ENCODE measurements around the gene IYD. TPM values are rescaled to one million over a fixed set of nuclear protein-coding genes. Genes with fewer than 3 reads are reported as not detected.

IYD gene
- total RNA-seq (2.3 TPM), polyA plus RNA-seq (ENCODE audit: insufficient read depth, low read depth, low replicate concordance) (6.0 TPM)
- long read RNA-seq, donor 1 = 0 reads
- long read RNA-seq, donor 2, full-length matches to known transcripts = 2 of 2 reads
- long read RNA-seq, donor 2, partial matches to known transcripts = 0 of 2 reads
- long read RNA-seq, donor 2, other reads (novel, unspliced or antisense) = 0 of 2 reads
- long read RNA-seq, donor 3, full-length matches to known transcripts = 3 of 3 reads
- long read RNA-seq, donor 3, partial matches to known transcripts = 0 of 3 reads
- long read RNA-seq, donor 3, other reads (novel, unspliced or antisense) = 0 of 3 reads
- long read RNA-seq, donor 4, full-length matches to known transcripts = 1 of 1 reads
- long read RNA-seq, donor 4, partial matches to known transcripts = 0 of 1 reads
- long read RNA-seq, donor 4, other reads (novel, unspliced or antisense) = 0 of 1 reads
- long read RNA-seq, donor 5 = 0 reads
- long read RNA-seq, donor 6 = 0 reads
- long read RNA-seq, donor 7 = 0 reads
- long read RNA-seq, donor 8, partial matches to known transcripts = 0 of 1 reads
- long read RNA-seq, donor 8, other reads (novel, unspliced or antisense) = 0 of 1 reads
- long read RNA-seq, donor 9 = 0 reads
- long read RNA-seq, donor 10, full-length matches to known transcripts = 1 of 1 reads
- long read RNA-seq, donor 10, partial matches to known transcripts = 0 of 1 reads
- long read RNA-seq, donor 10, other reads (novel, unspliced or antisense) = 0 of 1 reads

GRCh38 chr6:150368762-150369161 lies at the start of gene IYD:
Gene IYD (plus strand): TSS chr6:150369012. CDS start chr6:150369032, 20 bp downstream.
- no peaks in the 10 kb centered on the region for H3K27me3 ChIP-seq (ENCODE audit: control insufficient read depth, insufficient read depth, low read length)
- intact Hi-C loops (cut with DNase I) = no loop called here
- DNase-seq = peak in 1 of 5 donors; percentile 54
- H3K4me3 ChIP-seq (ENCODE audit: low read length in 3 of 3) = peak within 1 kb of the TSS in 2 of 3 donors; percentile 47 to 63
- H3K36me3 ChIP-seq (ENCODE audit: control insufficient read depth in 2 of 3, insufficient read depth in 3 of 3, low read length in 3 of 3) = no peaks in the 10 kb centered on the region
- peak within 1 kb of the TSS; percentile 54 to 59 for H3K27ac ChIP-seq (ENCODE audit: low read depth in 2 of 2, low read length in 2 of 2)
- H3K4me1 ChIP-seq (ENCODE audit: control insufficient read depth in 2 of 3, insufficient read depth in 2 of 3, low read depth in 1 of 3, low read length in 3 of 3) = peaks cover 0 to 9% (median 9%) of the 10 kb centered on the region in 3 donors
- H3K9me3 ChIP-seq (ENCODE audit: control insufficient read depth in 2 of 3, insufficient read depth in 1 of 3, low read length in 3 of 3) = no peaks in the 10 kb centered on the region
- H3K9ac ChIP-seq (ENCODE audit: low read length in 3 of 3) = peak within 1 kb of the TSS in 1 of 3 donors; percentile 20
- no peak for FAIRE-seq
- no peak for TF ChIP-seq CTCF (IDR thresholded peaks at IDR 0.05; ENCODE audit: borderline replicate concordance, extremely low read depth, insufficient read depth)

GRCh38 chr6:150319924-150320323 lies 48.9 kb upstream of the IYD start:
- intact Hi-C loops (cut with DNase I) = no loop called here
- Histone ChIP-seq H3K9ac (ENCODE audit: low read length in 3 of 3) (no peak overlapping the region), H3K4me1 (ENCODE audit: control insufficient read depth in 2 of 3, insufficient read depth in 2 of 3, low read depth in 1 of 3, low read length in 3 of 3) (no peaks in the 10 kb centered on the region), H3K36me3 (ENCODE audit: control insufficient read depth in 2 of 3, insufficient read depth in 3 of 3, low read length in 3 of 3) (no peaks in the 10 kb centered on the region), H3K9me3 (ENCODE audit: control insufficient read depth in 2 of 3, insufficient read depth in 1 of 3, low read length in 3 of 3) (peaks cover 0 to under 1% (median 0%) of the 10 kb centered on the region in 3 donors), H3K27me3 (ENCODE audit: control insufficient read depth, insufficient read depth, low read length) (no peaks in the 10 kb centered on the region), H3K4me3 (ENCODE audit: low read length in 3 of 3) (no peak overlapping the region), H3K27ac (ENCODE audit: low read depth in 2 of 2, low read length in 2 of 2) (no peak overlapping the region)
- no peak for TF ChIP-seq CTCF (IDR thresholded peaks at IDR 0.05; ENCODE audit: borderline replicate concordance, extremely low read depth, insufficient read depth)
- DNase-seq = no peak
- no peak for FAIRE-seq

GRCh38 chr6:150320442-150320841 lies 48.4 kb upstream of the IYD start:
- Histone ChIP-seq H3K4me3 (ENCODE audit: low read length in 3 of 3) (no peak overlapping the region), H3K27me3 (ENCODE audit: control insufficient read depth, insufficient read depth, low read length) (no peaks in the 10 kb centered on the region), H3K9me3 (ENCODE audit: control insufficient read depth in 2 of 3, insufficient read depth in 1 of 3, low read length in 3 of 3) (no peaks in the 10 kb centered on the region), H3K9ac (ENCODE audit: low read length in 3 of 3) (no peak overlapping the region), H3K27ac (ENCODE audit: low read depth in 2 of 2, low read length in 2 of 2) (no peak overlapping the region), H3K4me1 (ENCODE audit: control insufficient read depth in 2 of 3, insufficient read depth in 2 of 3, low read depth in 1 of 3, low read length in 3 of 3) (no peaks in the 10 kb centered on the region), H3K36me3 (ENCODE audit: control insufficient read depth in 2 of 3, insufficient read depth in 3 of 3, low read length in 3 of 3) (no peaks in the 10 kb centered on the region)
- no peak for TF ChIP-seq CTCF (IDR thresholded peaks at IDR 0.05; ENCODE audit: borderline replicate concordance, extremely low read depth, insufficient read depth)
- DNase-seq (no peak), FAIRE-seq (no peak)
- intact Hi-C loops (cut with DNase I) = no loop called here
